Measurements from ENCODE around the gene TRIM25.

The TRIM25 gene

GRCh38 chr17:56867948-56868376 is 45.9 kb downstream of the TRIM25 start:
- DNase-seq, result no peak

GRCh38 chr17:56866496-56866895 is 47.4 kb downstream of the TRIM25 start:
- no peak for DNase-seq

GRCh38 chr17:56866076-56866475 is 47.8 kb downstream of the TRIM25 start:
- DNase-seq, result no peak

- DNase-seq, result no peak
Observed at GRCh38 chr17:56863974-56864373, 49.9 kb downstream of the TRIM25 start.

DNA sequence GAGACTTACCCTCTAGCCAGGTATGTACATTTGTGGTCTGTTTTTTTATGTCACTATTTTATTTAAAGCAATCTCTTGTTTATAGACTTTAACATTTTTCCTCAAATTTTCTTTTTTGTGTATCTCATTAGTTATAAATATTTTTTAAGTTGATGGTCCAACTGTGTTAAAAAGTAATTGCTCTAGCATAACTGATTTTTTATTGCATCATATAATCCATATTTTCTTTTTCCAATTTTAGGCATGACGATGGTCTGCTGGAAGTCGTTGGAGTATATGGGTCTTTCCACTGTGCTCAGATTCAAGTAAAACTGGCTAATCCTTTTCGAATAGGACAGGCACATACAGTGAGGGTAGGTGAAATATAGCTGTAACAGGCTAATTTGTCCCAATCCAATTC is 52.0 kb downstream of the TRIM25 start:
- DNase-seq, result no peak

- no peak for DNase-seq
Observed at GRCh38 chr17:56851008-56851407, 62.8 kb downstream of the TRIM25 start.

DNA sequence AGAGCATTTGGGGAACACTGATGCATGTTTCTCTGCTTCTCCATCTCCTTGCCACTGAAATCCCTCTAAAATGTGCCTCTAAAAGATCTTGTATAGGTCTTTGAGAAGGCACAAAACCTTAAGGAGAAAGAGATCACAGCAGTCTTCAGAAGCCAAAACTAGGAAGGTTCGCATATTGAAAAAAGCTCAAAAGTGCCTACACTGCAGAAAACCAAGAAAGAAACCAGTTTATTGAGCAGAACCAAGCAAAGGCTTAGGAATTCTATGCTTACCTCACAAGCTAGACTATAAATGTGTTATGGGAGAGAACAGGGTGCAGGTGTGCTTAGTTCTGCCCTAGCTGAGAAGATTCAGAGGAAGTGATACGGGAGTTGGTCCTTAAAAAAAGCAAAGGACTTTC is 63.3 kb downstream of the TRIM25 start:
- DNase-seq, result no peak

DNA sequence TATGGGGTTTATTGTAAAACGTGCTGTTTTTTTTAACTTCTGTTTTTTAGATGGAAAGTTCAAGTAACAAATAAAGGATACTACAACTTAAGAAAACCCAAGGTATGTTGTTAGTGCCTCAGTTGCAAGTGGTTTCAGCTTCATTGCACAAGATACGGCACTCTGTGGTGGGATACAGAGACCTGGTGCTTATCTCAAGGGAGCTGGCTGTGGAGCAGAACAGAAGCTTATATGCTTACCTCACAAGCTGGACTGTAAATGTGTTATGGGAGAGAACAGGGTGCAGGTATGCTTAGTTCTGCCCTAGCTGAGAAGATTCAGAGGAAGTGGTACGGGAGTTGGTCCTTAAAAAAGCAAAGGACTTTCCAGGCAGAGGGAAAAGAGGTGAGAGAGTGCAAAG is 64.7 kb downstream of the TRIM25 start:
- no peak for DNase-seq

DNA sequence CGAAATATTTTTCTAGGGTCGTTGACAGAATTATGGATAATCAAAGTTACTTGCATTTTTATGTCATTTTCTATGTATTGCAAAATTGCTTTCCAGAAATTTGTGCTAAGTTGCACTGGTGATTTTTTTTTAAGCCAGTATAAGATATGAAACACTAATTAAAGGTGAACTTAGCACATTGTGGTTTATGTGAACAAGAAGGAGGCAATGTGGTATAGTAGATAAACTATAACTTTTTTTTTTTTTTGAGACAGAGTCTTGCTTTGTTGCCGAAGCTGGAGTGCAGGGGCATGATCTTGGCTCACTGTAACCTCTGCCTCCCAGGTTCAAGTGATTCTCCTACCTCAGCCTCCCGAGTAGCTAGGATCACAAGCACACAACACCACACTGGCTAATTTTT is 66.7 kb downstream of the TRIM25 start:
- no peak for DNase-seq

- DNase-seq, result no peak
Observed at GRCh38 chr17:56845934-56846333, 67.9 kb downstream of the TRIM25 start.

GRCh38 chr17:56842577-56842976 is 71.3 kb downstream of the TRIM25 start:
- no peak for DNase-seq

GRCh38 chr17:56838687-56839086 is 75.2 kb downstream of the TRIM25 start:
- DNase-seq, result no peak
